Measurements from ENCODE around the gene MYCN.

Gene MYCN

GRCh38 chr2:15944325-15945017, 4.1 kb downstream of the MYCN start:
- DNase-seq (ENCODE audit: extremely low read depth, low read depth) = no peak
- H3K4me3 ChIP-seq (replicated peaks; ENCODE audit: low read depth, low read length) = no peak overlapping the region; the same call in 1 of the 2 replicates
- no peak for TF ChIP-seq CTCF (IDR thresholded peaks at IDR 0.05; ENCODE audit: low read depth, low read length, missing control alignments)

- no peak for TF ChIP-seq CTCF (IDR thresholded peaks at IDR 0.05; ENCODE audit: low read depth, low read length, missing control alignments)
- H3K4me3 ChIP-seq (replicated peaks; ENCODE audit: low read depth, low read length) = no peak overlapping the region
- no peak for DNase-seq (ENCODE audit: extremely low read depth, low read depth)
Observed at GRCh38 chr2:15945909-15946705, 5.8 kb downstream of the MYCN start.

- H3K4me3 ChIP-seq (replicated peaks; ENCODE audit: low read depth, low read length) = no peak overlapping the region
- DNase-seq (ENCODE audit: extremely low read depth, low read depth) = no peak
- no peak for TF ChIP-seq CTCF (IDR thresholded peaks at IDR 0.05; ENCODE audit: low read depth, low read length, missing control alignments)
Observed at GRCh38 chr2:15946983-15947382, 6.6 kb downstream of the MYCN start.

- no peak for TF ChIP-seq CTCF (IDR thresholded peaks at IDR 0.05; ENCODE audit: low read depth, low read length, missing control alignments)
- H3K4me3 ChIP-seq (replicated peaks; ENCODE audit: low read depth, low read length) = no peak overlapping the region
- no peak for DNase-seq (ENCODE audit: extremely low read depth, low read depth)
Observed at GRCh38 chr2:15947431-15947830, 7.1 kb downstream of the MYCN start.

- no peak for DNase-seq (ENCODE audit: extremely low read depth, low read depth)
- no peak for TF ChIP-seq CTCF (IDR thresholded peaks at IDR 0.05; ENCODE audit: low read depth, low read length, missing control alignments)
- no peak overlapping the region for H3K4me3 ChIP-seq (replicated peaks; ENCODE audit: low read depth, low read length)
Observed at GRCh38 chr2:15948704-15948957, 8.3 kb downstream of the MYCN start.

GRCh38 chr2:15949126-15949525, 8.8 kb downstream of the MYCN start:
- no peak for TF ChIP-seq CTCF (IDR thresholded peaks at IDR 0.05; ENCODE audit: low read depth, low read length, missing control alignments)
- no peak for DNase-seq (ENCODE audit: extremely low read depth, low read depth)

More at GRCh38 chr2:15949126-15949525, 8.8 kb downstream of the MYCN start:
- no peak overlapping the region for H3K4me3 ChIP-seq (replicated peaks; ENCODE audit: low read depth, low read length)

All from HFF-Myc (cell line).